ENCODE data around the gene PRPS1. TPM values are rescaled to one million over a fixed set of nuclear protein-coding genes. Genes with fewer than 3 reads are reported as not detected.
"Not testable (repeated sequence)": the region's sequence is repeated elsewhere in the genome, so short reads cannot be mapped to it uniquely, and the experiment has no call there.

PRPS1 gene
- 10 to 100 TPM; 12.1 to 28.6 (median 27.4) TPM for polyA plus RNA-seq

GRCh38 chrX:107627838-107628661 is at the start of gene PRPS1:
Gene PRPS1, plus strand, starts transcription at chrX:107628510. Its CDS starts 119 bp downstream, at chrX:107628629.
- 0 to 29% (median 0%) methylated on average over 36 to 37 of the region's 37 CpGs for WGBS, 3 donors
- no peak within 1 kb of the TSS for H3K27ac ChIP-seq (ENCODE audit: low read depth, low read length)

- no peak overlapping the region for H3K27ac ChIP-seq (ENCODE audit: low read depth, low read length)
- 73 to 98% (median 82%) methylated on average over 3 of the region's 3 CpGs for WGBS, 3 donors
These were observed 48.4 kb upstream of the PRPS1 start for GRCh38 chrX:107579956-107580355.

GRCh38 chrX:107581923-107582322 is 46.4 kb upstream of the PRPS1 start:
- 89 to 97% (median 96%) methylated on average over 4 of the region's 4 CpGs for WGBS, 3 donors

GRCh38 chrX:107589243-107589642 is 39.1 kb upstream of the PRPS1 start:
- 91 to 96% (median 93%) methylated on average over 4 to 6 of the region's 6 CpGs for WGBS, 3 donors
- no peak overlapping the region for H3K27ac ChIP-seq (ENCODE audit: low read depth, low read length)

More at GRCh38 chrX:107581923-107582322, 46.4 kb upstream of the PRPS1 start:
- no peak overlapping the region for H3K27ac ChIP-seq (ENCODE audit: low read depth, low read length)

GRCh38 chrX:107596651-107597050 is 31.7 kb upstream of the PRPS1 start:
- 30 to 55% (median 49%) methylated on average over 4 of the region's 4 CpGs for WGBS, 3 donors
- no peak overlapping the region for H3K27ac ChIP-seq (ENCODE audit: low read depth, low read length)

GRCh38 chrX:107597264-107597663 is 31.0 kb upstream of the PRPS1 start:
- H3K27ac ChIP-seq (ENCODE audit: low read depth, low read length) = no peak overlapping the region

GRCh38 chrX:107597791-107598190 is 30.5 kb upstream of the PRPS1 start:
- 88 to 97% (median 94%) methylated on average over 9 to 10 of the region's 10 CpGs for WGBS, 3 donors

More at GRCh38 chrX:107597264-107597663, 31.0 kb upstream of the PRPS1 start:
- WGBS, 3 donors = 87 to 97% (median 95%) methylated on average over 13 of the region's 13 CpGs

GRCh38 chrX:107599450-107599861 is 28.9 kb upstream of the PRPS1 start:
- 61 to 81% (median 79%) methylated on average over 5 of the region's 5 CpGs for WGBS, 3 donors
- no peak overlapping the region for H3K27ac ChIP-seq (ENCODE audit: low read depth, low read length)

More at GRCh38 chrX:107597791-107598190, 30.5 kb upstream of the PRPS1 start:
- no peak overlapping the region for H3K27ac ChIP-seq (ENCODE audit: low read depth, low read length)

GRCh38 chrX:107600366-107600765 is 27.9 kb upstream of the PRPS1 start:
- WGBS, 3 donors = 84 to 95% (median 92%) methylated on average over 10 of the region's 10 CpGs
- H3K27ac ChIP-seq (ENCODE audit: low read depth, low read length) = no peak overlapping the region

- H3K27ac ChIP-seq (ENCODE audit: low read depth, low read length) = no peak overlapping the region
- 78 to 87% (median 79%) methylated on average over 4 to 11 of the region's 11 CpGs for whole genome bisulfite sequencing, 3 donors
These were observed 27.0 kb upstream of the PRPS1 start for GRCh38 chrX:107601326-107601725.

GRCh38 chrX:107601759-107602158 is 26.6 kb upstream of the PRPS1 start:
- H3K27ac ChIP-seq (ENCODE audit: low read depth, low read length) = no peak overlapping the region
- 92 to 96% (median 94%) methylated on average over 11 to 16 of the region's 16 CpGs for WGBS, 3 donors

- no peak overlapping the region for H3K27ac ChIP-seq (ENCODE audit: low read depth, low read length)
- WGBS, 3 donors = 86 to 91% (median 91%) methylated on average over 13 to 21 of the region's 21 CpGs
These were observed 25.5 kb upstream of the PRPS1 start for GRCh38 chrX:107602694-107603239.

GRCh38 chrX:107603429-107604159 is 24.7 kb upstream of the PRPS1 start:
- H3K27ac ChIP-seq (ENCODE audit: low read depth, low read length) = no peak overlapping the region
- WGBS, 3 donors = 70 to 72% (median 71%) methylated on average over 8 to 13 of the region's 13 CpGs

- WGBS, 3 donors = 79 to 89% (median 86%) methylated on average over 4 to 5 of the region's 5 CpGs
- not testable (repeated sequence) for H3K27ac ChIP-seq (ENCODE audit: low read depth, low read length)
These were observed 19.2 kb upstream of the PRPS1 start for GRCh38 chrX:107609061-107609460.

GRCh38 chrX:107610667-107611066 is 17.6 kb upstream of the PRPS1 start:
- no peak overlapping the region for H3K27ac ChIP-seq (ENCODE audit: low read depth, low read length)
- WGBS, 3 donors = 32 to 47% (median 37%) methylated on average over 2 of the region's 2 CpGs

GRCh38 chrX:107619885-107620322 is 8.4 kb upstream of the PRPS1 start:
- no peak overlapping the region for H3K27ac ChIP-seq (ENCODE audit: low read depth, low read length)
- 51 to 63% (median 62%) methylated on average over 6 to 7 of the region's 7 CpGs for WGBS, 3 donors

GRCh38 chrX:107624893-107625292 is 3.4 kb upstream of the PRPS1 start:
- no peak overlapping the region for H3K27ac ChIP-seq (ENCODE audit: low read depth, low read length)
- WGBS, 3 donors = 90 to 97% (median 97%) methylated on average over 2 of the region's 2 CpGs

- WGBS, 3 donors = 78 to 79% (median 78%) methylated on average over 5 of the region's 5 CpGs
- H3K27ac ChIP-seq (ENCODE audit: low read depth, low read length) = no peak overlapping the region
These were observed 2.6 kb upstream of the PRPS1 start for GRCh38 chrX:107625739-107626138.

- no peak overlapping the region for H3K27ac ChIP-seq (ENCODE audit: low read depth, low read length)
- WGBS, 3 donors = 84 to 94% (median 90%) methylated on average over 10 to 12 of the region's 12 CpGs
These were observed 1.8 kb upstream of the PRPS1 start for GRCh38 chrX:107626481-107626880.
